Stimulated activated CD8-positive, alpha-beta memory T cell treated with anti-CD3 and anti-CD28 coated beads, Interleukin-7, amount 100 ng/mL, for 48 hours (primary cell): ENCODE measurements around the gene MFNG.
"Not testable (repeated sequence)": the region's sequence is repeated elsewhere in the genome, so short reads cannot be mapped to it uniquely, and the experiment has no call there.

ENCODE experiments used
- DNase-seq, 2 donors: peaks; one replicate each; pipeline ENCODE4 v3.0.0-alpha.2; 2020; ENCODE audit warnings: low read depth in 1 of 2; ENCODE audit errors: extremely low read depth in 1 of 2

The MFNG gene

GRCh38 chr22:37476389-37477329 lies 9.5 kb downstream of the MFNG start:
- no peak for DNase-seq

DNA sequence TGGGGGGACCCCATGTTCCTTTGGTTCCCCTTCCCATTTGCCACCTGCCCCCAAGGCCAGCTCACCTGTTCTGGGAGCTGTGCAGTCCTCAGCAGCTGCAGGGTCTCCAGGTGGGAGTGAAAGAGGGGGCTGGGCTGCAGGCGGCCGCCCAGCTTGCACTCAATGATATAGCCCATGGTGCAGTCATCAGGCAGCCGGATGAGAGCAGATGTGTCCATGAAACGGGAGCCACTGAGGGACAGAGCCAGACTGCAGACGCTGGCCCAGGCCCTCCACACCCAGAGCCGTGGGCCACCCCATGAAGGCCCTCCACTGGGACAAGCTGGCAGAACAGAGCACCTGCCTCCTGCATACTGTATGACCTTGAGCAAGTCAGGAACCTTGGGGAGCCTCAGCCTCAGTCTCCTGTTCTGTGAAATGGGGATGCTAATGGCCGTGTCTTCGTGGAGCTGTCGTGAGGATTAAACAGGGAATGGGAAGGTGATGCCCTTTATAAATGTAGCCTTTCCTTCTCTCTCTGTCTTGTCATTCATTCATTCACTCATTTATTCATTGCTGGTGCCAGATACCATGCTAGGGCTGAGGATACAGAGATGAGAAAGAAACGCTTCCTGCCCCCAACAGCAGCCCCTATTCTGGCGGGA lies 11.6 kb downstream of the MFNG start:
- DNase-seq: no peak

- DNase-seq: no peak
Observed at GRCh38 chr22:37473437-37473946, 12.7 kb downstream of the MFNG start.

- DNase-seq: no peak
Observed at GRCh38 chr22:37472418-37473006, 13.7 kb downstream of the MFNG start.

- DNase-seq: no peak
Observed at GRCh38 chr22:37471727-37472417, 14.3 kb downstream of the MFNG start.

DNA sequence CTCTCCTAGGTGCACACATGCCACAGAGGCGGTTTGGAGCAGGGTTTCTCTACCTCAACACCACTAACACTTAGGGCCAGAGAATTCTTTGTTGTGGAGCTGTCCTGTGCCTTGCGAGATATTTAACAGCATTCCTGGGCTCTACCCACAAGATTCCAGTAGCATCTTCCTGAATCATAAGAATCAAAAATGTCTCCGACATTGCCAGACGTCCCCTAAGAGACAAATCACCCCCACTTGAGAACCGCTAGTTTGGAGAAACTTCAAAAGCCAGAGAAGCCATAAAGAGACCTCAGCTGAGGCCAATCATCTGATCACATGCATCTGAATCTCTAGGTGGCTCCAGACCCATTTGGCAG lies 16.1 kb downstream of the MFNG start:
- DNase-seq: no peak

GRCh38 chr22:37469416-37470086 lies 16.6 kb downstream of the MFNG start:
- no peak for DNase-seq

GRCh38 chr22:37468201-37468695 lies 17.9 kb downstream of the MFNG start:
- not testable (repeated sequence) for DNase-seq

GRCh38 chr22:37467391-37467955 lies 18.7 kb downstream of the MFNG start:
- DNase-seq: no peak

DNA sequence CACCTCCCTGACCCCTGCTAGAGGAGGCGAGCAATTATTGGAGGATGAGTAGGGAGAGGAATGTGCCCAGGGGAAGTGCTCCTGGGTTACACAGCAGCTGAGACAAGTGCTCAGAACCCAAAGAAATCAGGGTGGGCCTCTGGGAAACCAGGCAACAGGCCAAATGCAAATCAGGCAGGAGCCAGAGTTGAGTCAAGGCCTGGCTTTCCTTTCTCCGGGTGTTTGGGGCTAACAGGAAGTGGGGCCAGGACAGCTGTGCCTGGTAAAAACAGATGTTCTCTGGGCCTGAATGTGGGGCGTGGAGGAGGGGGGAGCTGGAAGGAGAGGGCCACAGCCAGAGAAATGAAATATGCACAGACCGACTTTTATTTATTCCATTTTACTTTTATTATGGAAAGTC lies 22.0 kb downstream of the MFNG start:
- DNase-seq: no peak

GRCh38 chr22:37462983-37463382 lies 23.2 kb downstream of the MFNG start:
- DNase-seq: no peak

GRCh38 chr22:37462436-37462835 lies 23.7 kb downstream of the MFNG start:
- no peak for DNase-seq

DNA sequence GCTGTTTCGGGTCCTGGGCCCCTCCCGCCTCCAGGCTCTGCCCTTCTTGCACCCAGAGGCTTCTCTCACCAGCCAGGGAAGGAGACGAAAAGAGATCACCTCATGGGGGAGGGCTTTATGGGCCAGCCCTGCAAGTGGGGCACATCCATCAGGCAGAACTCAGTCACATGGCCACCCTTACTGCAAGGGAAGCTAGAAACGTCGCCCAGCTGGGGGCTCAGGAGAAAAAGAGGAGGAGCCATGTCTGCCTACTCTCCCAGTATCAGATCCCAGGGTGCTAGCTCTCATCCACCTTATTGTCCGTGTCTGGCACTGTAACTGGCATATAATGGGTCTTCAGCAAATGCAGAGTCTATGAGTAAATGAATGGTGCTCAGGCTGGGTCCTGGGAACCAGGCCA lies 24.2 kb downstream of the MFNG start:
- DNase-seq: no peak

DNA sequence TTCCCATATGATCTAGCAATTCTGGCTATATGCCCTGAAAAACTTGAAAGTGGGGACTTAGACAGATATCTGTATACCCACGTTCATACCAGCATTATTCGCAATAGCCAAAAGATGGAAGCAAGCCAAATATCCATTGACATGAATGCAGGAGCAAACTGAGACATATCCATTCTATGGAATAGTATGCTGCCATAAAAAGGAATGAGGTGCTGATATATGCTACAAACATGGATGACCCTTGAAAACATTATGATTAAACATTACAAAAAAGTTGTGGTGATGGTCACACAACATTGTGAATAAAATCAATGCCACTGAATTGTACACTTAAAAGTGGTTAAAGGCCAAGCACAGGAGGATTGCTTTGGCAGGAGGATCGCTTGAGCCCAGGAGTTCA lies 25.5 kb downstream of the MFNG start:
- no peak for DNase-seq

GRCh38 chr22:37459206-37459605 lies 27.0 kb downstream of the MFNG start:
- no peak for DNase-seq

- peak; percentile 64 to 66 for DNase-seq
Observed at GRCh38 chr22:37457093-37457893, 28.9 kb downstream of the MFNG start.

- DNase-seq: no peak
Observed at GRCh38 chr22:37456346-37456745, 29.8 kb downstream of the MFNG start.

- DNase-seq: no peak
Observed at GRCh38 chr22:37455896-37456295, 30.3 kb downstream of the MFNG start.
